Stomach (tissue), 4 donors: ENCODE data around the gene TTC28.

Source experiments
- EP300 ChIP-seq: sonication (generic); formaldehyde crosslinking; IDR thresholded peaks from one replicate; pipeline ENCODE4 v1.6.1; 2017; ENCODE audit warnings: antibody characterized with exemption
- POLR2AphosphoS5 ChIP-seq, 3 donors: sonication (generic); formaldehyde crosslinking; IDR thresholded peaks; one replicate each; pipeline ENCODE4 v1.6.1; 2016; ENCODE audit warnings: antibody characterized with exemption in 3 of 3

GRCh38 chr22:28111501-28112189 lies 568.0 kb downstream of the TTC28 start:
- TF ChIP-seq EP300 (no peak), POLR2AphosphoS5 (IDR thresholded peaks at IDR 0.05) (no peak)
